Testis (tissue), 2 donors: Measurements from ENCODE around the gene C22orf31.

Experiments used
- POLR2A ChIP-seq: fragments of 450-650 bp; IDR thresholded peaks from one replicate; pipeline ENCODE4 v1.6.1; 2017; ENCODE audit warnings: antibody characterized with exemption, mild to moderate bottlenecking, moderate library complexity
- TF ChIP-seq, protein P1 (sequence below), 3 experiments: fragments of 450-650 bp in 2 of 3; fragments of 200-600 bp in 1 of 3; sonication (generic) in 1 of 3; IDR thresholded peaks; one replicate each; pipeline ENCODE4 v1.5.1; 2016 to 2019; ENCODE audit warnings: antibody characterized with exemption in 3 of 3, mild to moderate bottlenecking in 2 of 3, moderate library complexity in 1 of 3

- TF ChIP-seq, protein P1, sequence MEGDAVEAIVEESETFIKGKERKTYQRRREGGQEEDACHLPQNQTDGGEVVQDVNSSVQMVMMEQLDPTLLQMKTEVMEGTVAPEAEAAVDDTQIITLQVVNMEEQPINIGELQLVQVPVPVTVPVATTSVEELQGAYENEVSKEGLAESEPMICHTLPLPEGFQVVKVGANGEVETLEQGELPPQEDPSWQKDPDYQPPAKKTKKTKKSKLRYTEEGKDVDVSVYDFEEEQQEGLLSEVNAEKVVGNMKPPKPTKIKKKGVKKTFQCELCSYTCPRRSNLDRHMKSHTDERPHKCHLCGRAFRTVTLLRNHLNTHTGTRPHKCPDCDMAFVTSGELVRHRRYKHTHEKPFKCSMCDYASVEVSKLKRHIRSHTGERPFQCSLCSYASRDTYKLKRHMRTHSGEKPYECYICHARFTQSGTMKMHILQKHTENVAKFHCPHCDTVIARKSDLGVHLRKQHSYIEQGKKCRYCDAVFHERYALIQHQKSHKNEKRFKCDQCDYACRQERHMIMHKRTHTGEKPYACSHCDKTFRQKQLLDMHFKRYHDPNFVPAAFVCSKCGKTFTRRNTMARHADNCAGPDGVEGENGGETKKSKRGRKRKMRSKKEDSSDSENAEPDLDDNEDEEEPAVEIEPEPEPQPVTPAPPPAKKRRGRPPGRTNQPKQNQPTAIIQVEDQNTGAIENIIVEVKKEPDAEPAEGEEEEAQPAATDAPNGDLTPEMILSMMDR (IDR thresholded peaks at IDR 0.05): no peak
- no peak for TF ChIP-seq POLR2A
Measured at GRCh38 chr22:29032014-29032475, 29.6 kb downstream of the C22orf31 start.
